Amniotic stem cell (primary cell): Measurements from ENCODE around the gene UFL1.

Experiments used
- DNase-seq: peaks from one replicate; lab custom pipeline; 2025; lab: John Stamatoyannopoulos, UW

Gene UFL1

GRCh38 chr6:96575359-96575758 lies 53.8 kb downstream of the UFL1 start:
- DNase-seq = no peak

- no peak for DNase-seq
Observed at GRCh38 chr6:96576221-96576620, 54.6 kb downstream of the UFL1 start.

DNA sequence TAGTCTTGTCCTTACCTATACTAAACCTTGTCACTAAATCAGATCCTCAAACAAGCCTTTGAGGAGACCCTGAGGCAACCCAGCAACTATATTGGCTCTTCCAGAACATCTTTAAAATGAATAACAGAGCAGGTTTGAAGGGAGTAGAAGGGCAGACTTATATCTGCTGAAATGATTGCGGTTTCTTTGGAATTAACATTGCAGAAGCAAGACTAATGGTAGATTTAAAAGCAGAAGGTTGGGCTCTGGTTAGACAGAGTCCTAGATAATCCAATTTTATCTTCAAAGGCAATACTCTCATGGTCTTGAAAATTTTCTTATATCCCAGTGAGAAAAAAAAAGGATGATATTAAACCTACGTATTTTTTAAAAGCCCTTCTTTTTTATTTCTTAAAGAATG lies 60.4 kb downstream of the UFL1 start:
- no peak for DNase-seq

DNA sequence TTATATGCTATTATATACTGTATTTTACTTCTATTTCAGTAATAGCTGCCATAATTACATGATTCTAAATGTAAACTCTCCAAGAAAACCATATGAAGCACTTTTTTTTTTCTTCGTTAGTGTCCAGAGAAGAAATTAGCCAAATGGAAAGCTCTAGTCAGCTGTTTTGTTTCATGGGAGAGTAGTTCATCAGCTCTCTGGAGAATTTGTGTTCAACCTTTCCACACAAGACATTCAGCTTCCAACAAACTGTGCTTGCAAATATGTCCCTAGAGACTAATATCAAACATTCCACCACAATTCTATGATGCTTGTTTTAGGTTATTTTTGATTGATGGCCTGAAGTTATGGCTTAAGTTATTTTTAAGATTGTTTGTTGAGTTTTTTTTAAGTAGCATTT lies 60.8 kb downstream of the UFL1 start:
- DNase-seq = no peak

DNA sequence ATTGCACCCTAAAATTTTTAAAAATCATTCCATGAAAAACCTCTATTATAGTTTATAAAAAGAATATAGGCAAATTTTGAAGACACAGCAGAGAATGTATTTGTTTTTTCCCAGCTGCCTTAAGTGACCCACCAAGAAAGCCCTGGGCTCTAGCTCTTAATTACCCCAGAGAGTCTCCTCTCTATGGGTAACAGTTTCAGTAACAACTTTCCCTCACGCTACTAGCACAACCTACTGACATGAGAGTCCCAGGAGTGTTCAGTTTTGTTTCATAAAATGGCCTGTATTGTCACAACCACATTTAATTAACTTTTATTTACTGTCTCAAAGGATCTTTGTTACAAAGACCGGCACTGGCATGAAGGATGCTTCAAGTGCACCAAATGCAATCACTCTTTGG lies 82.8 kb downstream of the UFL1 start:
- no peak for DNase-seq
